ENCODE results near the gene CDH16. TPM values are rescaled to one million over a fixed set of nuclear protein-coding genes. Genes with fewer than 3 reads are reported as not detected.
"Not testable (repeated sequence)": the region's sequence is repeated elsewhere in the genome, so short reads cannot be mapped to it uniquely, and the experiment has no call there.

CDH16 gene
- total RNA-seq, 1 experiment from 2014 or later = not detected

DNA sequence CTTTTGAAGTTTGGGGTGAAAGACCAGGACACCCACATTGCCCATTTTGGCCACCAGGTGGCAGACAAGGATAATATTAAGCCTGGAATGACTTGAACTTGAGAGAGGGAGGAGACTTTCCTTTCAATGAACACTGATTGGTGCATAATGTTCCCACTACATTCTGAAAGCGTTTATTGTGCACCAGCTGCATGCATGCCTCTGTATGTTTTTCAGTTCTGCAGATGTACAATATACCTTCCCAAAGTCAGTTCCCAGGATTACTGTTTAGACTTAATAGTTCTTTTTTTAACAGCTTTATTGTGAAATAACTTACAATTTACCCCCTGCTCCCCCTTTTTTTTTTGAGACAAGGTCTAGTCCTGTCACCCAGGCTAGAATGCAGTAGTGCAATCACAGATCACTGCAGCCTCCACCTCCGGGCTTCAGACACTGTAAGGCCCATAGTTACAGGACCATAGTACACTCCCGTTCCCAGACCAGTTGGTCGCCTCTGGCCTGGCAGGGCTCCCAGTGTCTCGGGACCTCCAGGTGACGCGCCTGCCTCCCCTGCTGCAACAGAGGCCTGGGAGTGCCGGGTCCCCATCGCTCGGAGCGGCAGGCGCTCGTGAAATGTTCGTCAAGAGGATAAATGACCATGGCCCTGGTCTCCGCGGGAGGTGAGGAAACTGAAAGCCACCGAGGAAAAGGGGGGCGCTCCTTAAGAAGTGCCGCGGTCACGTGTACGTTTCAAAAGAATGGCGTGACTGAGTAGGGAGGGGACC, 28.8 kb upstream of the CDH16 start:
- Mint-ChIP-seq H3K27ac (ENCODE audit: unreplicated experiment) (peak overlapping the region; percentile 32), H3K27me3 (ENCODE audit: unreplicated experiment) (peaks cover 29% of the 10 kb centered on the region), H3K4me3 (ENCODE audit: low read depth, unreplicated experiment) (peak overlapping the region; percentile 77), H3K4me1 (ENCODE audit: low read depth, unreplicated experiment) (peaks cover 20% of the 10 kb centered on the region), H3K9me3 (ENCODE audit: low read depth, unreplicated experiment) (no peaks in the 10 kb centered on the region), H3K36me3 (ENCODE audit: insufficient read depth, unreplicated experiment) (peaks cover 37% of the 10 kb centered on the region)
- BruUV-seq (replicated peaks) = no TSS peak
- intact Hi-C loops (cut with micrococcal nuclease; ENCODE audit: unreplicated experiment) = loop anchor here (5.0 kb wide), 2 partner anchors 50 to 240 kb away; no protein-coding TSS in a partner anchor
- TF ChIP-seq, protein P1, sequence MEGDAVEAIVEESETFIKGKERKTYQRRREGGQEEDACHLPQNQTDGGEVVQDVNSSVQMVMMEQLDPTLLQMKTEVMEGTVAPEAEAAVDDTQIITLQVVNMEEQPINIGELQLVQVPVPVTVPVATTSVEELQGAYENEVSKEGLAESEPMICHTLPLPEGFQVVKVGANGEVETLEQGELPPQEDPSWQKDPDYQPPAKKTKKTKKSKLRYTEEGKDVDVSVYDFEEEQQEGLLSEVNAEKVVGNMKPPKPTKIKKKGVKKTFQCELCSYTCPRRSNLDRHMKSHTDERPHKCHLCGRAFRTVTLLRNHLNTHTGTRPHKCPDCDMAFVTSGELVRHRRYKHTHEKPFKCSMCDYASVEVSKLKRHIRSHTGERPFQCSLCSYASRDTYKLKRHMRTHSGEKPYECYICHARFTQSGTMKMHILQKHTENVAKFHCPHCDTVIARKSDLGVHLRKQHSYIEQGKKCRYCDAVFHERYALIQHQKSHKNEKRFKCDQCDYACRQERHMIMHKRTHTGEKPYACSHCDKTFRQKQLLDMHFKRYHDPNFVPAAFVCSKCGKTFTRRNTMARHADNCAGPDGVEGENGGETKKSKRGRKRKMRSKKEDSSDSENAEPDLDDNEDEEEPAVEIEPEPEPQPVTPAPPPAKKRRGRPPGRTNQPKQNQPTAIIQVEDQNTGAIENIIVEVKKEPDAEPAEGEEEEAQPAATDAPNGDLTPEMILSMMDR (IDR thresholded peaks at IDR 0.05; ENCODE audit: unreplicated experiment) = peak; percentile 89
- peak; percentile 86 for DNase-seq
- CTCF ChIA-PET = interaction anchor here (0.6 to 0.9 kb wide), 2 partner anchors 210 to 1767 kb away, joined by 3 to 4 read pairs; no protein-coding TSS in a partner anchor

DNA sequence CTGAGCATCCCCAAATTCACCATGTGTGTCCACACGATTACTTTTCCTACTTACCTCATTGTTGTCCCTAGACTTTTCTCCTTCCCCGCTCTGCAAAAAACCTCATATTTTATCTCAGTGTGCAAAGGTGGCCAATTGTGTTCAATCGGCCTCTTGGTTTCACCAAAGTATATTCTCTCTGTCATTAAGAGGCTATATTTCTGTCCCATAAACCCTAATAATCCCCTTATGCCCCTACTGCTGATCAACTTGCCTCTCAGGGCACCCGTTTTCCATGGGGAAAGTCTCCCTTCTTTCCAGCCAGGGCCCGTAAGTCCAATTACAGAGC, 28.3 kb upstream of the CDH16 start:
- no peak for DNase-seq
- no TSS peak for BruUV-seq (replicated peaks)
- intact Hi-C loops (cut with micrococcal nuclease; ENCODE audit: unreplicated experiment) = loop anchor here (5.0 kb wide), 2 partner anchors 50 to 240 kb away; no protein-coding TSS in a partner anchor
- Mint-ChIP-seq H3K27ac (ENCODE audit: unreplicated experiment) (peak overlapping the region; percentile 32), H3K27me3 (ENCODE audit: unreplicated experiment) (peaks cover 29% of the 10 kb centered on the region), H3K4me3 (ENCODE audit: low read depth, unreplicated experiment) (peak overlapping the region; percentile 77), H3K9me3 (ENCODE audit: low read depth, unreplicated experiment) (no peaks in the 10 kb centered on the region), H3K4me1 (ENCODE audit: low read depth, unreplicated experiment) (peaks cover 20% of the 10 kb centered on the region), H3K36me3 (ENCODE audit: insufficient read depth, unreplicated experiment) (peaks cover 42% of the 10 kb centered on the region)
- TF ChIP-seq, protein P1 (IDR thresholded peaks at IDR 0.05; ENCODE audit: unreplicated experiment) = no peak
- CTCF ChIA-PET = interaction anchor here (0.7 to 0.9 kb wide), 2 partner anchors 210 to 289 kb away, joined by 3 to 4 read pairs; no protein-coding TSS in a partner anchor

DNA sequence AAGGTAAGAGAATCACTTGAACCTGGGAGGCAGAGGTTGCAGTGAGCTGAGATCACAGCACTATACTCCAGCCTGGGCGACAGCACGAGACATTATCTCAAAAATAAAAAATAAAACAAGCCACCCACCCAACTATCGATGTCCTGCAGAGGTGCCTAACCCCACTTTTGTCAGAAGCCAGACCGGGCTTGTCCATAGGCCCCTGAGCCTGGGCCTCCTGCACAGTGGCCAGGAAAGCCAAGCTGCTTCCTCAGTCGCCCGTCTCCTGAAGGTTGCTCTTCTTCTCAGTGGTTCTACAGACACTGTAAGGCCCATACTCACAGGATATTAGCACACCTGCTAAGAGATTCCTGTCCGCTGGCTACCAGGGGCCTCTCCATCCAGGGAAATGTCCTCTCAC, 27.9 kb upstream of the CDH16 start:
- H3K27ac Mint-ChIP-seq (ENCODE audit: unreplicated experiment) = no peak overlapping the region
- no peak for DNase-seq
- TF ChIP-seq, protein P1 (IDR thresholded peaks at IDR 0.05; ENCODE audit: unreplicated experiment) = no peak
- H3K4me3 Mint-ChIP-seq (ENCODE audit: low read depth, unreplicated experiment) = no peak overlapping the region
- H3K36me3 Mint-ChIP-seq (ENCODE audit: insufficient read depth, unreplicated experiment) = peaks cover 44% of the 10 kb centered on the region
- H3K9me3 Mint-ChIP-seq (ENCODE audit: low read depth, unreplicated experiment) = no peaks in the 10 kb centered on the region
- CTCF ChIA-PET = interaction anchor here (0.7 kb wide), 1 partner anchor 289 kb away, joined by 3 read pairs; no protein-coding TSS in a partner anchor
- H3K27me3 Mint-ChIP-seq (ENCODE audit: unreplicated experiment) = peaks cover 29% of the 10 kb centered on the region
- peaks cover 20% of the 10 kb centered on the region for H3K4me1 Mint-ChIP-seq (ENCODE audit: low read depth, unreplicated experiment)
- intact Hi-C loops (cut with micrococcal nuclease; ENCODE audit: unreplicated experiment) = loop anchor here (5.0 kb wide), 2 partner anchors 49 to 241 kb away; no protein-coding TSS in a partner anchor
- BruUV-seq (replicated peaks) = no TSS peak

DNA sequence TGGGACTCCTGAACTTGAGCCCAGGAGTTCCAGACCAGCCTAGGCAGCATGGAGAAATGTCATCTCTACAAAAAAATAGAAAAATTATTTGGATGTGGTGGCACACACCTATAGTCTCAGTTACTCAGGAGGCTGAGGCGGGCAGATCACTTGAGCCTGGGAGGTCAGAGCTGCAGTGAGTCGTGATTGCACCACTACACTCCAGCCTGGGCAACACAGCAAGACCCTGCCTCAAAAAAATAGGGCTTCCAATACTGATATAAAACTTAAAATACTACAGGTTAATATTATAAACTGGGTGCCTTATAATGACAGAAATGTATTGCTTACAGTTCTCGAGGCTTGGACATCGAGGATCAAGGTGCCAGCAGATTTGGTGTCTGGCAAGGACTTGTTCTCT, 27.3 kb upstream of the CDH16 start:
- CTCF ChIA-PET = no interaction called here
- intact Hi-C loops (cut with micrococcal nuclease; ENCODE audit: unreplicated experiment) = loop anchor here (5.0 kb wide), 2 partner anchors 49 to 241 kb away; no protein-coding TSS in a partner anchor
- H3K27me3 Mint-ChIP-seq (ENCODE audit: unreplicated experiment) = peaks cover 29% of the 10 kb centered on the region
- peaks cover 20% of the 10 kb centered on the region for H3K4me1 Mint-ChIP-seq (ENCODE audit: low read depth, unreplicated experiment)
- H3K27ac Mint-ChIP-seq (ENCODE audit: unreplicated experiment) = no peak overlapping the region
- H3K36me3 Mint-ChIP-seq (ENCODE audit: insufficient read depth, unreplicated experiment) = peaks cover 44% of the 10 kb centered on the region
- TF ChIP-seq, protein P1 (IDR thresholded peaks at IDR 0.05; ENCODE audit: unreplicated experiment) = no peak
- no TSS peak for BruUV-seq (replicated peaks)
- H3K4me3 Mint-ChIP-seq (ENCODE audit: low read depth, unreplicated experiment) = no peak overlapping the region
- no peaks in the 10 kb centered on the region for H3K9me3 Mint-ChIP-seq (ENCODE audit: low read depth, unreplicated experiment)
- DNase-seq = no peak

DNA sequence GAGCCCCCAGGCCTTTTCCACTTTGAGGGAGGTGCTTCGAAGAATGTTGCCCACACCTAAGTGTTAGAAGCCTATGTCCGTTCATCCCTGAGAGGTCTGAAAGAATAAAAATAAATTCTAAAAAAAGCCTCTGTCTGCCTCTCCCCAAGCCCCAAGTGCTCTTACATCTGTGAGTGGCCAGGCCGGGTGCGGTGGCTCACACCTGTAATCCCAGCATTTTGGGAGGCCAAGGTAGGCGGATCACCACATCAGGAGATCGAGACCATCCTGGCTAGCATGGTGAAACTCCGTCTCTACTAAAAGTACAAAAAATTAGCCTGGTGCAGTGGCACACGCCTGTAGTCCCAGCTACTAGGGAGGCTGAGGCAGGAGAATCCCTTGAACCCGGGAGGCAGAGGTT, 26.3 kb upstream of the CDH16 start:
- not testable (repeated sequence) for H3K27ac Mint-ChIP-seq (ENCODE audit: unreplicated experiment)

More for the DNA sequence above, 26.3 kb upstream of the CDH16 start:
- H3K27me3 Mint-ChIP-seq (ENCODE audit: unreplicated experiment) = peaks cover 26% of the 10 kb centered on the region
- H3K36me3 Mint-ChIP-seq (ENCODE audit: insufficient read depth, unreplicated experiment) = peaks cover 44% of the 10 kb centered on the region
- CTCF ChIA-PET = interaction anchor here (0.6 to 1.2 kb wide), 2 partner anchors 72 to 152 kb away, joined by 4 to 5 read pairs; no protein-coding TSS in a partner anchor
- not testable (repeated sequence) for DNase-seq; BruUV-seq (replicated peaks); H3K4me3 Mint-ChIP-seq (ENCODE audit: low read depth, unreplicated experiment); H3K9me3 Mint-ChIP-seq (ENCODE audit: low read depth, unreplicated experiment)
- intact Hi-C loops (cut with micrococcal nuclease; ENCODE audit: unreplicated experiment) = loop anchor here (5.0 kb wide), 2 partner anchors 48 to 242 kb away; no protein-coding TSS in a partner anchor
- peaks cover 20% of the 10 kb centered on the region for H3K4me1 Mint-ChIP-seq (ENCODE audit: low read depth, unreplicated experiment)

All from Calu3 (cell line).